IMR-90 (cell line): ENCODE data around the gene CCDC117. TPM values are rescaled to one million over a fixed set of nuclear protein-coding genes. Genes with fewer than 3 reads are reported as not detected.

Experiments used
- ATAC-seq: fragments of 200-7000 bp; cut with Tn5 transposase; 2 replicates; pipeline ENCODE4 v1.9.1; 2020; ENCODE audit warnings: low read depth, mild to moderate bottlenecking, moderate library complexity
- BruUV-seq: library from RNA; stranded (reverse); fragments of 400-500 nt; replicated peaks from 2 replicates; lab custom pipeline; 2021; lab: Mats Ljungman, UMichigan
- CTCF ChIA-PET: fragments of 300-600 bp; formaldehyde crosslinking; extraction: SDS; loops from one replicate; lab custom pipeline; 2021; ENCODE audit warnings: antibody characterized with exemption; lab: Yijun Ruan, JAX
- POLR2A ChIA-PET: fragments of 300-600 bp; sonication (Branson Sonifier 250); formaldehyde crosslinking; loops from one replicate; lab custom pipeline; 2022; ENCODE audit warnings: antibody characterized with exemption; ENCODE audit not compliant: unreplicated experiment; lab: Charles Lee
- DNase-seq: peaks from one replicate; pipeline ENCODE4 v3.0.0; 2013
- H2AFZ ChIP-seq: replicated peaks from 2 replicates; pipeline ENCODE3; 2013; ENCODE audit warnings: low read length, mild to moderate bottlenecking; ENCODE audit not compliant: poor library complexity
- H2AK5ac ChIP-seq: 2 replicates; pipeline ENCODE4 v1.6.1; 2013; ENCODE audit warnings: low read depth, low read length, inconsistent platforms
- H2AK9ac ChIP-seq: replicated peaks from 2 replicates; pipeline ENCODE3; 2013; ENCODE audit warnings: mild to moderate bottlenecking, low read depth, low read length, moderate library complexity; ENCODE audit not compliant: poor library complexity
- H2BK120ac ChIP-seq: 2 replicates; pipeline ENCODE4 v1.6.1; 2013; ENCODE audit warnings: low read depth, low read length, inconsistent platforms
- H2BK15ac ChIP-seq: 3 replicates; pipeline ENCODE4 v1.6.1; 2013; ENCODE audit warnings: low read depth, low read length, inconsistent platforms
- H2BK20ac ChIP-seq: 2 replicates; pipeline ENCODE4 v1.6.1; 2013; ENCODE audit warnings: low read depth, mild to moderate bottlenecking, inconsistent platforms, low read length, moderate library complexity
- H2BK5ac ChIP-seq: 2 replicates; pipeline ENCODE4 v1.6.1; 2013; ENCODE audit warnings: mild to moderate bottlenecking, low read depth, low read length, inconsistent platforms; ENCODE audit not compliant: poor library complexity, severe bottlenecking
- H3K14ac ChIP-seq: replicated peaks from 2 replicates; pipeline ENCODE4 v1.6.1; 2013; ENCODE audit warnings: low read depth, low read length, inconsistent platforms
- H3K18ac ChIP-seq: 2 replicates; pipeline ENCODE4 v1.6.1; 2013; ENCODE audit warnings: low read depth, low read length, control low read depth
- H3K23ac ChIP-seq: 2 replicates; pipeline ENCODE4 v1.6.1; 2013; ENCODE audit warnings: low read depth, low read length, inconsistent platforms
- H3K27ac ChIP-seq: 2 replicates; pipeline ENCODE4 v1.5.1; 2013; ENCODE audit warnings: mild to moderate bottlenecking, control low read depth, low read length; ENCODE audit not compliant: insufficient read depth
- H3K27me3 ChIP-seq: 2 replicates; pipeline ENCODE4 v1.6.1; 2013; ENCODE audit warnings: low read length; ENCODE audit not compliant: control insufficient read depth, insufficient read depth
- H3K36me3 ChIP-seq: 2 replicates; pipeline ENCODE4 v1.6.1; 2013; ENCODE audit warnings: low read length, mixed read lengths; ENCODE audit not compliant: control insufficient read depth, insufficient read depth
- H3K4ac ChIP-seq: 2 replicates; pipeline ENCODE4 v1.6.1; 2013; ENCODE audit warnings: low read depth, low read length, inconsistent platforms
- H3K4me1 ChIP-seq: 2 replicates; pipeline ENCODE4 v1.6.1; 2013; ENCODE audit warnings: low read length, mixed read lengths; ENCODE audit not compliant: control insufficient read depth, insufficient read depth
- H3K4me2 ChIP-seq: 2 replicates; pipeline ENCODE4 v1.6.1; 2013; ENCODE audit warnings: low read depth, mild to moderate bottlenecking, control low read depth, low read length, moderate library complexity
- H3K4me3 ChIP-seq: 2 replicates; pipeline ENCODE4 v1.5.1; 2013; ENCODE audit warnings: low read depth, mild to moderate bottlenecking, control low read depth, low read length, moderate library complexity; ENCODE audit not compliant: insufficient read depth
- H3K56ac ChIP-seq: 2 replicates; pipeline ENCODE4 v1.6.1; 2013; ENCODE audit warnings: low read length, inconsistent platforms; ENCODE audit not compliant: insufficient read depth; ENCODE audit errors: extremely low read depth
- H3K79me1 ChIP-seq, 2 experiments: 2 replicates each; pipeline ENCODE4 v1.6.1; 2013; ENCODE audit warnings: low read length in 2 of 2, inconsistent platforms in 1 of 2, low read depth in 1 of 2
- H3K9ac ChIP-seq: 2 replicates; pipeline ENCODE4 v1.6.1; 2013; ENCODE audit warnings: low read depth, low read length, control low read depth
- H3K9me1 ChIP-seq: 2 replicates; pipeline ENCODE4 v1.6.1; 2013; ENCODE audit warnings: low read length, inconsistent platforms; ENCODE audit not compliant: insufficient read depth
- H3K9me3 ChIP-seq: 2 replicates; pipeline ENCODE4 v1.6.1; 2013; ENCODE audit warnings: low read length; ENCODE audit not compliant: control insufficient read depth, insufficient read depth
- H4K20me1 ChIP-seq: 2 replicates; pipeline ENCODE4 v1.6.1; 2013; ENCODE audit warnings: low read length, inconsistent platforms; ENCODE audit not compliant: insufficient read depth
- H4K5ac ChIP-seq: 2 replicates; pipeline ENCODE4 v1.6.1; 2013; ENCODE audit warnings: mild to moderate bottlenecking, low read depth, low read length, control low read depth
- H4K8ac ChIP-seq, 2 experiments: 2 replicates each; pipeline ENCODE4 v1.6.1; 2013; ENCODE audit warnings: low read depth in 2 of 2, low read length in 2 of 2, control low read depth in 1 of 2, inconsistent platforms in 1 of 2
- H4K91ac ChIP-seq: 2 replicates; pipeline ENCODE4 v1.6.1; 2013; ENCODE audit warnings: low read depth, low read length, inconsistent platforms; ENCODE audit not compliant: insufficient read depth
- BHLHE40 ChIP-seq: fragments of 150-350 bp; IDR thresholded peaks from 2 replicates; pipeline ENCODE4 v1.6.1; 2016; ENCODE audit warnings: mild to moderate bottlenecking, low read depth, low read length
- CEBPB ChIP-seq: IDR thresholded peaks from 2 replicates; pipeline ENCODE4 v1.6.1; 2012; ENCODE audit warnings: low read depth, low read length, improper control_type of control experiment
- CHD1 ChIP-seq: IDR thresholded peaks from 2 replicates; pipeline ENCODE4 v1.6.1; 2012; ENCODE audit warnings: low read depth, low read length, improper control_type of control experiment
- ELK1 ChIP-seq: fragments of 150-350 bp; IDR thresholded peaks from 2 replicates; pipeline ENCODE4 v1.6.1; 2016; ENCODE audit warnings: low read depth, mild to moderate bottlenecking, low read length, moderate library complexity, borderline replicate concordance
- FOS ChIP-seq: fragments of 150-350 bp; IDR thresholded peaks from 2 replicates; pipeline ENCODE4 v1.6.1; 2016; ENCODE audit warnings: low read depth, low read length
- MAFK ChIP-seq: IDR thresholded peaks from 2 replicates; pipeline ENCODE4 v1.6.1; 2012; ENCODE audit warnings: low read depth, low read length, improper control_type of control experiment
- MAZ ChIP-seq: IDR thresholded peaks from 2 replicates; pipeline ENCODE4 v1.6.1; 2012; ENCODE audit warnings: low read depth, mild to moderate bottlenecking, low read length, improper control_type of control experiment, moderate library complexity, borderline replicate concordance
- MXI1 ChIP-seq: IDR thresholded peaks from 2 replicates; pipeline ENCODE4 v1.6.1; 2012; ENCODE audit warnings: low read depth, mild to moderate bottlenecking, low read length, moderate library complexity, borderline replicate concordance
- NFE2L2 ChIP-seq: fragments of 150-350 bp; IDR thresholded peaks from 2 replicates; pipeline ENCODE4 v1.6.1; 2016; ENCODE audit warnings: low read depth, mild to moderate bottlenecking, low read length
- POLR2A ChIP-seq: IDR thresholded peaks from 2 replicates; pipeline ENCODE4 v1.6.1; 2012; ENCODE audit warnings: mild to moderate bottlenecking, low read depth, low read length
- RAD21 ChIP-seq: IDR thresholded peaks from 2 replicates; pipeline ENCODE4 v1.6.1; 2012; ENCODE audit warnings: low read length, improper control_type of control experiment
- RCOR1 ChIP-seq: IDR thresholded peaks from 2 replicates; pipeline ENCODE4 v1.6.1; 2012; ENCODE audit warnings: mild to moderate bottlenecking, low read length, improper control_type of control experiment; ENCODE audit not compliant: insufficient replicate concordance
- RFX5 ChIP-seq: IDR thresholded peaks from 2 replicates; pipeline ENCODE4 v1.8.0; 2012; ENCODE audit warnings: low read depth, mild to moderate bottlenecking, low read length, moderate library complexity
- SMC3 ChIP-seq: fragments of 150-350 bp; IDR thresholded peaks from 2 replicates; pipeline ENCODE4 v1.6.1; 2016; ENCODE audit warnings: low read depth, mild to moderate bottlenecking, antibody characterized with exemption, low read length, moderate library complexity
- WGBS, 2 experiments: methylation state at CpG; one replicate each; pipeline versions ENCODE4 v1.1.5 to v1.1.7; 2013; ENCODE audit warnings: missing lambda C conversion rate in 2 of 2; ENCODE audit not compliant: insufficient read length in 1 of 2; ENCODE audit errors: extremely low coverage in 2 of 2; 5-methylcytosine and 5-hydroxymethylcytosine counted together
- dilution Hi-C: fragments of 300-500 bp; cut with HindIII; formaldehyde crosslinking; loops from one replicate; pipeline ENCODE4 v1.14.3; 2018; ENCODE audit warnings: low sequenced_read_pairs; ENCODE audit not compliant: unreplicated experiment
- in situ Hi-C: fragments of 300-500 bp; cut with MboI; formaldehyde crosslinking; loops from 3 replicates; pipeline ENCODE4 v1.14.3; 2019; ENCODE audit warnings: low sequenced_read_pairs, inconsistent platforms, mixed read lengths
- intact Hi-C: fragments of 100-400 bp; cut with micrococcal nuclease; formaldehyde crosslinking; loops from 2 replicates; pipeline ENCODE4 v1.10.0; 2022
- polyA plus RNA-seq, 3 experiments: library from polyadenylated mRNA; depleted of rRNA; stranded (reverse); fragments of >200 nt; gene quantifications; 2 replicates each; pipeline ENCODE4 v1.2.3, GENCODE V29; 2012; ENCODE audit warnings: low replicate concordance in 1 of 3
- total RNA-seq: library from RNA; depleted of rRNA; stranded (reverse); fragments of >200 nt; gene quantifications from 2 replicates; pipeline ENCODE4 v1.2.3, GENCODE V29; 2012
- TF ChIP-seq, protein P1 (sequence below): fragments of 150-350 bp; IDR thresholded peaks from 2 replicates; pipeline ENCODE4 v1.6.1; 2017; ENCODE audit warnings: mild to moderate bottlenecking, antibody characterized with exemption, low read length, low read depth
- TF ChIP-seq, protein P2 (sequence below): conservative IDR thresholded peaks from 2 replicates; pipeline ENCODE4 v1.5.1; 2012; ENCODE audit warnings: mild to moderate bottlenecking, low read depth, low read length, improper control_type of control experiment

CCDC117 gene
- total and polyA plus RNA-seq, 2 of the 4 experiments (the other 2 are of a cell fraction) = 5.9 to 7.0 TPM

DNA sequence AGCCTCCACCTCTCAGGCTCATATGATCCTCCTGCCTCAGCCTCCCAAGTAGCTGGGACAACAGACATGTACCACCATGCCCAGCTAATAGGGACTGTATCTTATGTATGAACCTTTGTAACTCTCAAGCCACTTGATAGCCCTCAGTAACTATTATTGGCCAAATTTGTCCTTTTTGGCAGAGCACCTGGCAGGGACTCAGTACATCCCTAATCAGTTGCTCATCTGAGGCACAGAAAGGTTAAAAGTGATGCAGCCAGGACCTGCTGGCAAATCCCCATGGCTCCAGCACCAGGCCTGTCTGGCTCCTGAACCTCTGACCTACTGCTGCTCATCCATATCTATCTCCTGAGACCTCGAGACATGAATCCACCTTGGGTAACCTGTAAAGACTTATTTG, 49.0 kb downstream of the CCDC117 start:
- TF ChIP-seq RAD21 (no peak), POLR2A (no peak), FOS (no peak), BHLHE40 (no peak), MAZ (no peak), NFE2L2 (no peak), RFX5 (no peak), CHD1 (no peak), MXI1 (no peak), CEBPB (no peak), RCOR1 (no peak), ELK1 (no peak), MAFK (no peak), SMC3 (no peak)
- TF ChIP-seq, protein P1, sequence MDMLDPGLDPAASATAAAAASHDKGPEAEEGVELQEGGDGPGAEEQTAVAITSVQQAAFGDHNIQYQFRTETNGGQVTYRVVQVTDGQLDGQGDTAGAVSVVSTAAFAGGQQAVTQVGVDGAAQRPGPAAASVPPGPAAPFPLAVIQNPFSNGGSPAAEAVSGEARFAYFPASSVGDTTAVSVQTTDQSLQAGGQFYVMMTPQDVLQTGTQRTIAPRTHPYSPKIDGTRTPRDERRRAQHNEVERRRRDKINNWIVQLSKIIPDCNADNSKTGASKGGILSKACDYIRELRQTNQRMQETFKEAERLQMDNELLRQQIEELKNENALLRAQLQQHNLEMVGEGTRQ = no peak
- TF ChIP-seq, protein P2, sequence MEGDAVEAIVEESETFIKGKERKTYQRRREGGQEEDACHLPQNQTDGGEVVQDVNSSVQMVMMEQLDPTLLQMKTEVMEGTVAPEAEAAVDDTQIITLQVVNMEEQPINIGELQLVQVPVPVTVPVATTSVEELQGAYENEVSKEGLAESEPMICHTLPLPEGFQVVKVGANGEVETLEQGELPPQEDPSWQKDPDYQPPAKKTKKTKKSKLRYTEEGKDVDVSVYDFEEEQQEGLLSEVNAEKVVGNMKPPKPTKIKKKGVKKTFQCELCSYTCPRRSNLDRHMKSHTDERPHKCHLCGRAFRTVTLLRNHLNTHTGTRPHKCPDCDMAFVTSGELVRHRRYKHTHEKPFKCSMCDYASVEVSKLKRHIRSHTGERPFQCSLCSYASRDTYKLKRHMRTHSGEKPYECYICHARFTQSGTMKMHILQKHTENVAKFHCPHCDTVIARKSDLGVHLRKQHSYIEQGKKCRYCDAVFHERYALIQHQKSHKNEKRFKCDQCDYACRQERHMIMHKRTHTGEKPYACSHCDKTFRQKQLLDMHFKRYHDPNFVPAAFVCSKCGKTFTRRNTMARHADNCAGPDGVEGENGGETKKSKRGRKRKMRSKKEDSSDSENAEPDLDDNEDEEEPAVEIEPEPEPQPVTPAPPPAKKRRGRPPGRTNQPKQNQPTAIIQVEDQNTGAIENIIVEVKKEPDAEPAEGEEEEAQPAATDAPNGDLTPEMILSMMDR = no peak
- Histone ChIP-seq H4K5ac (no peak overlapping the region), H3K27me3 (no peaks in the 10 kb centered on the region), H2AK9ac (no peak overlapping the region), H3K56ac (no peak overlapping the region), H3K4me1 (no peaks in the 10 kb centered on the region), H3K9me3 (no peaks in the 10 kb centered on the region), H4K91ac (no peak overlapping the region), H2BK120ac (no peak overlapping the region), H3K4me3 (no peak overlapping the region), H2BK5ac (no peak overlapping the region), H3K4ac (no peak overlapping the region), H3K79me1 (no peaks in the 10 kb centered on the region), H3K18ac (no peak overlapping the region), H2AFZ (no peak overlapping the region), H3K9ac (no peak overlapping the region), H3K9me1 (peaks cover 3% of the 10 kb centered on the region; the same call in 1 of the 2 replicates), H2AK5ac (no peak overlapping the region), H3K27ac (no peak overlapping the region), H2BK20ac (no peak overlapping the region), H4K8ac (no peak overlapping the region), H4K20me1 (no peaks in the 10 kb centered on the region), H3K4me2 (no peak overlapping the region), H3K23ac (no peak overlapping the region), H3K14ac (no peak overlapping the region), H3K36me3 (no peaks in the 10 kb centered on the region), H2BK15ac (no peak overlapping the region)
- dilution Hi-C loops (no loop called here), in situ Hi-C loops (loop anchor here (10.0 kb wide), 1 partner anchor 797 kb away; no protein-coding TSS in a partner anchor), intact Hi-C loops (no loop called here)
- no TSS peak for BruUV-seq
- CTCF ChIA-PET = no interaction called here
- WGBS, 2 experiments = no CpG with 5 or more reads among the region's 1 CpG
- POLR2A ChIA-PET = no interaction called here
- ATAC-seq = no peak
- no peak for DNase-seq
